ENCODE measurements around the gene ARHGEF25.

The ARHGEF25 gene

GRCh38 chr12:57640175-57641042, 29.2 kb downstream of the ARHGEF25 start:
- TF ChIP-seq REST (IDR thresholded peaks at IDR 0.05; ENCODE audit: insufficient read depth in 1 of 2, low read depth in 2 of 2, low read length in 2 of 2) (no peak), TAF1 (IDR thresholded peaks at IDR 0.05; ENCODE audit: borderline replicate concordance, insufficient read depth, low read length) (no peak), FOXP2 (optimal IDR thresholded peaks at IDR 0.05; ENCODE audit: borderline replicate concordance, extremely low read depth, extremely low read length, insufficient read depth) (no peak), POLR2AphosphoS5 (IDR thresholded peaks at IDR 0.05; ENCODE audit: low read depth, low read length) (no peak), SIN3A (IDR thresholded peaks at IDR 0.05; ENCODE audit: borderline replicate concordance, insufficient read depth, low read length) (no peak)

GRCh38 chr12:57641699-57642442, 30.6 kb downstream of the ARHGEF25 start:
- no peak for TF ChIP-seq TAF1 (IDR thresholded peaks at IDR 0.05; ENCODE audit: borderline replicate concordance, insufficient read depth, low read length)
- TF ChIP-seq FOXP2 (optimal IDR thresholded peaks at IDR 0.05; ENCODE audit: borderline replicate concordance, extremely low read depth, extremely low read length, insufficient read depth) = no peak
- no peak for TF ChIP-seq POLR2AphosphoS5 (IDR thresholded peaks at IDR 0.05; ENCODE audit: low read depth, low read length)
- TF ChIP-seq REST (IDR thresholded peaks at IDR 0.05; ENCODE audit: insufficient read depth in 1 of 2, low read depth in 2 of 2, low read length in 2 of 2) = no peak
- TF ChIP-seq SIN3A (IDR thresholded peaks at IDR 0.05; ENCODE audit: borderline replicate concordance, insufficient read depth, low read length) = no peak

GRCh38 chr12:57654042-57654441, 42.8 kb downstream of the ARHGEF25 start:
- TF ChIP-seq TAF1 (IDR thresholded peaks at IDR 0.05; ENCODE audit: borderline replicate concordance, insufficient read depth, low read length) = no peak
- TF ChIP-seq SIN3A (IDR thresholded peaks at IDR 0.05; ENCODE audit: borderline replicate concordance, insufficient read depth, low read length) = no peak
- TF ChIP-seq POLR2AphosphoS5 (IDR thresholded peaks at IDR 0.05; ENCODE audit: low read depth, low read length) = no peak
- TF ChIP-seq FOXP2 (optimal IDR thresholded peaks at IDR 0.05; ENCODE audit: borderline replicate concordance, extremely low read depth, extremely low read length, insufficient read depth) = no peak
- no peak for TF ChIP-seq REST (IDR thresholded peaks at IDR 0.05; ENCODE audit: insufficient read depth in 1 of 2, low read depth in 2 of 2, low read length in 2 of 2)

- TF ChIP-seq REST (IDR thresholded peaks at IDR 0.05; ENCODE audit: insufficient read depth in 1 of 2, low read depth in 2 of 2, low read length in 2 of 2) (no peak), TAF1 (IDR thresholded peaks at IDR 0.05; ENCODE audit: borderline replicate concordance, insufficient read depth, low read length) (no peak)
These were observed 44.5 kb downstream of the ARHGEF25 start for GRCh38 chr12:57655541-57656240.

Data from PFSK-1 (cell line).